Effector memory CD8-positive, alpha-beta T cell (primary cell): Measurements from ENCODE around the gene TBX1.

ENCODE experiments used
- ATAC-seq: fragments of 150-1000 bp; cut with Tn5 transposase; replicated peaks from 2 replicates; pipeline ENCODE4 v1.10.0; 2021; ENCODE audit warnings: mild to moderate bottlenecking, moderate library complexity
- DNase-seq, 3 experiments: peaks; one replicate each; pipeline ENCODE4 v3.0.0; 2021
- H3K27ac Mint-ChIP-seq, 2 donors: one replicate each; pipeline ENCODE4 v1.8.0; 2022; ENCODE audit warnings: mild to moderate bottlenecking in 2 of 2, mixed read lengths in 2 of 2, moderate library complexity in 2 of 2
- H3K27me3 Mint-ChIP-seq, 2 donors: one replicate each; pipeline ENCODE4 v1.8.0; 2022; ENCODE audit warnings: mixed read lengths in 2 of 2
- H3K36me3 Mint-ChIP-seq: one replicate; pipeline ENCODE4 v1.8.0; 2022; ENCODE audit warnings: mild to moderate bottlenecking, moderate library complexity, mixed read lengths; ENCODE audit not compliant: insufficient read depth
- H3K4me1 Mint-ChIP-seq, 2 donors: one replicate each; pipeline ENCODE4 v1.8.0; 2022; ENCODE audit warnings: low read depth in 2 of 2, mixed read lengths in 2 of 2
- H3K4me3 Mint-ChIP-seq, 2 donors: one replicate each; pipeline ENCODE4 v1.8.0; 2022; ENCODE audit warnings: mild to moderate bottlenecking in 2 of 2, mixed read lengths in 2 of 2, moderate library complexity in 2 of 2
- H3K9me3 Mint-ChIP-seq, 2 donors: one replicate each; pipeline ENCODE4 v1.8.0; 2022; ENCODE audit warnings: mixed read lengths in 2 of 2

TBX1 gene

DNA sequence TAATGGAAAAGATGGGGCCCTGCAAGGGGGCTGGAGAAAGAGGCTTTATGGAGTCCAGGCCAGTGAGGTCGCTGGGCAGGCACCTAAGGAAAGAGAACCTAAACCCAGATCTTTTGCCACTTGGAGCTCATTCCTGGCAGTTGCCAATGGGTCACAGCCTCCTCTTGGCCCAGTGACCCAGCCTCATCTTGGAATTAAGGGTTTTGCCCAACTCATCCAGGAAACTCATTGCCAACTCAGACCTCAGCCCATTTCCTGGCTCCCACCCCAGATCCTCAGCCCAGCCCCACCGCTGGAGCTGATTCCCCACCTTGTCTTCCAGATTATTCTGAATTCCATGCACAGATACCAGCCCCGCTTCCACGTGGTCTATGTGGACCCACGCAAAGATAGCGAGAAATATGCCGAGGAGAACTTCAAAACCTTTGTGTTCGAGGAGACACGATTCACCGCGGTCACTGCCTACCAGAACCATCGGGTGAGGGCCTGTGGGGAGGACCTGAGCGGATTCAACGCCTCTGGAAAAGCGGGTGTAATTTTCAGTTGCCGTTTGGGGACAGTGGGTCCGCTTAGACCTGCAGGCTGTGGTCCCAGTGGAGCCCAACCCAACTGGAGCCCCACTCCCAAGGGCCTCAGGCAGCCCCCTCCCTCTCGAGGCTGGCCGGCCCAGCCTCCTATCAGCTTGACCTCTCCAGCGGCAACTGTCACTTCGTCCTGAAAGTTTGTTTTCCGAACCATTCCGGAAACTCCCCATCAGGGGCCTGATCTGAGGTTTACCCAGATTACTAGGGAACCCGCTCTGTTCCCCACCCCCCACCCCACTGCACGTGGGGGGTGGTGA, 4.3 kb downstream of the TBX1 start:
- H3K9me3 Mint-ChIP-seq, result no peaks in the 10 kb centered on the region
- no peak overlapping the region for H3K27ac Mint-ChIP-seq
- H3K36me3 Mint-ChIP-seq, result peaks cover 6% of the 10 kb centered on the region
- no peak for ATAC-seq
- H3K27me3 Mint-ChIP-seq, result peaks cover 59 to 80% of the 10 kb centered on the region in 2 donors
- no peak for DNase-seq
- H3K4me1 Mint-ChIP-seq, result peaks cover 9 to 10% of the 10 kb centered on the region in 2 donors
- peak overlapping the region; percentile 68 for H3K4me3 Mint-ChIP-seq

DNA sequence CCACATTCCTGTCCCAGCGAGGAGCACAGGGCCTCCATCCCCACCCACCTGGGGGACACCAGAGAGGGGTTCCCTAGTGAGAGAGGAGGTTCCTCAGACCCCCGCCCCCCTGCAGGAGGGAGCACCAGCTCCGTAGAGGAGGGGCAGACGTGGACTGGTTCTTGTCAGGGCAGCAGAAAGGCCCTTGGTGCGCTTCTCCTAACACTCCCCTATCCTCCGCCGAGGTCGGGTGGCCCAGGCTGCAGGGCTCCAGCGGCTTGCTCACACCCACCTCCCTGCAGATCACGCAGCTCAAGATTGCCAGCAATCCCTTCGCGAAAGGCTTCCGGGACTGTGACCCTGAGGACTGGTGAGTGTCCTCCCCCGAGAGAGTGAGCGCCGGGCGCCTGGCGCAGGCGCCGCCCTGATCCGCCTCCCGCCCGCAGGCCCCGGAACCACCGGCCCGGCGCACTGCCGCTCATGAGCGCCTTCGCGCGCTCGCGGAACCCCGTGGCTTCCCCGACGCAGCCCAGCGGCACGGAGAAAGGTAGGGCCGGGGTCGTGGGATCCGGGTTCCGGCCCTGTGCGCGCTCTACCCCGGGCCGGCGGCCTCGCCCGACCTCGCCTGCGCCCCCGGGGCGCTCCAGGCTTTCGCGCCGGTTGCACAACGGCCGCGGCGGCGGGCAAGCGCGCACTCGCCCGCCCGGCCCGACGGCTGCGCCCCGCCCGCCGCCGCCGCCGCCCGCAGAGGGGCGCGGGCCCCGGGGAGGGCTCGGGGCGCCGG, 5.1 kb downstream of the TBX1 start:
- Mint-ChIP-seq H3K4me3 (peak overlapping the region; percentile 68), H3K4me1 (peaks cover 3 to 5% of the 10 kb centered on the region in 2 donors)

DNA sequence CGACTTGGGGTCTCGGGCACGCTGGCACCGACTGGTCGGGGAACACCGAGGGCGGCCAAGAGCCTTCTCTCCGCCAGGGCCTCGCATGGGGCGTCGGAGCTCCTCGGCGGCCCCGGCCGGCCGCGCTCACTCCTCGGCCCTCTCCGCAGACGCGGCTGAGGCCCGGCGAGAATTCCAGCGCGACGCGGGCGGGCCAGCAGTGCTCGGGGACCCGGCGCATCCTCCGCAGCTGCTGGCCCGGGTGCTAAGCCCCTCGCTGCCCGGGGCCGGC, 5.6 kb downstream of the TBX1 start:
- H3K9me3 Mint-ChIP-seq, result no peaks in the 10 kb centered on the region
- peaks cover 3% of the 10 kb centered on the region for H3K36me3 Mint-ChIP-seq
- ATAC-seq, result no peak

More for the DNA sequence above, 5.1 kb downstream of the TBX1 start:
- peak; percentile 55 for ATAC-seq
- H3K36me3 Mint-ChIP-seq, result peaks cover 3% of the 10 kb centered on the region
- no peak overlapping the region for H3K27ac Mint-ChIP-seq
- DNase-seq, result no peak
- peaks cover 60 to 80% of the 10 kb centered on the region in 2 donors for H3K27me3 Mint-ChIP-seq
- no peaks in the 10 kb centered on the region for H3K9me3 Mint-ChIP-seq

DNA sequence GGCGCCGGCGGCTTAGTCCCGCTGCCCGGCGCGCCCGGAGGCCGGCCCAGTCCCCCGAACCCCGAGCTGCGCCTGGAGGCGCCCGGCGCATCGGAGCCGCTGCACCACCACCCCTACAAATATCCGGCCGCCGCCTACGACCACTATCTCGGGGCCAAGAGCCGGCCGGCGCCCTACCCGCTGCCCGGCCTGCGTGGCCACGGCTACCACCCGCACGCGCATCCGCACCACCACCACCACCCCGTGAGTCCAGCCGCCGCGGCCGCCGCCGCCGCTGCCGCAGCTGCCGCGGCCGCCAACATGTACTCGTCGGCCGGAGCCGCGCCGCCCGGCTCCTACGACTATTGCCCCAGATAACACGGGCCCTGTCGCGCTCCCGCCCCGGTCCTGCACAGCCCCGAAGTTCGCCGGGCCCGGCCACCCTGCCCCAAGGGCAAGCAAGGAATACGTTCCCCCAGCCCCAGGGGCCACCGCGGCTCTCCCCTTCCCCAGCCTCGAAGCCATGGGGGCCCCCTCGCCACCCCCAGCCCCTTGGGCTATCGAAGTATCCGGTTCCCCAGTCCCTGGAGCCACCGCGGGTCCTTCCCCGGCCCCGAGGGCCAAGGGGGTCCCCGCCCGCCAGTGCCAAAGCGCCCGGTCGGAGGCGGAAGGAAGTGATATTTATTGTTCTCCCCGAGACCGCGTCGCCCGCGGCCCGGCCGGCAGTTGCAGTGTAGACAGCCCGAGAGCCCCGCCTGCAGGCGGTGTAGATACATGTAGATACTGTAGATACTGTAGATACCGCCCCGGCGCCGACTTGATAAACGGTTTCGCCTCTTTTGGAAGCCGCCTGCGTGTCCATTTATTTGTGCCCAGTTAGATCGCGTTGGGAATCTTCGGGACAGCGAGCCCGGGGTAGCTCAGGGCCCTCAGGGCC, 6.2 kb downstream of the TBX1 start:
- Mint-ChIP-seq H3K27ac (no peak overlapping the region), H3K36me3 (peaks cover 3% of the 10 kb centered on the region), H3K4me1 (peaks cover 3 to 5% of the 10 kb centered on the region in 2 donors), H3K9me3 (no peaks in the 10 kb centered on the region), H3K4me3 (peak overlapping the region; percentile 70 to 71), H3K27me3 (peaks cover 65 to 85% of the 10 kb centered on the region in 2 donors)
- peak; percentile 16 to 38 (median 28) for DNase-seq
- peak; percentile 74 for ATAC-seq

More for the DNA sequence above, 5.6 kb downstream of the TBX1 start:
- Mint-ChIP-seq H3K27ac (no peak overlapping the region), H3K27me3 (peaks cover 64 to 85% of the 10 kb centered on the region in 2 donors), H3K4me3 (no peak overlapping the region), H3K4me1 (peaks cover 3 to 5% of the 10 kb centered on the region in 2 donors)
- DNase-seq, result no peak

DNA sequence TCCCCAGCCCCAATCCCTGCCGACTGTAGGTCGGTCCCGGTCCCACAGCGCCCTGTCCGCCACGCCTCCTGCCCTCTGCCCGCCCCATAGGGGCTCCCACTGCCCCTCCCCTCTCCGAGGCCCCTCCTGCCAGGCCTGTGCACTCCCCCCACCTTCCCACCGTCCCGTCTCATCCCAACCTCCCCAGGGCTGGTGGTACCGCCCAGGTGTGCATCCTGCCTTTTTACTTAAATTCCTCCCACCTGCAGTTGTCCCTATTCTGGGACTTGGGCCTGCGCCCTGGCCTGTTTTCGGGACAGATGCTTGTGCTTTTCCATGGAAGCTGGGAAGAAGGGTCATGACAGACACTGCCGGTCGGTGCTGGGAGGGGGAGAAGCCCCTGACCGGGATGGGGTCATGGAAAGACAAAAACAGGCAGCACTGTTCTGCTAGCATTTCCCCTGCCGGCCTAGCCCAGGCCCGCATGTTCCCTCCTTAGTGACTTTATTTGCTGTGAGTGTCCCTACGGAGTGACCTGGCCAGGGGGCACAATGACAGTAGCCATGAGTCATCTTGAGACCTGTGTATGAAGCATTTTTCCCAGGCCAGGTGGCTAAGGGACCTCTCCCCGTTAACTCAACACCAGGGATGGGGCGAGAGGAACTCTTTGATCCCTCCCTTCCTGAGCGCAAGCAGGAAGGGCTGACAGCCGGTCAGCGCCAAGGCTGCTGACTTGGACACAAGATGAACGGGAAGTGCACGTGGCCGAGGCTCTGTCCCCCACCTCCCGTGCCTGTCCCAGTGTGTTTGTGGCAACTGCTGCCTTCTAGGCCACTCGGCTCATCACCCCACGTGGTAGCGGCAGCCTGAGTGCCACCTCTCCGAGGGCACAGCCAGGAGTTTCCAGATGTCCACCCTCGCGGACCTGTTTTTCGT, 7.1 kb downstream of the TBX1 start:
- H3K4me1 Mint-ChIP-seq, result peaks cover 3 to 7% of the 10 kb centered on the region in 2 donors
- ATAC-seq (peak; percentile 17), DNase-seq (no peak)
- peak overlapping the region; percentile 70 to 71 for H3K4me3 Mint-ChIP-seq
- H3K9me3 Mint-ChIP-seq, result no peaks in the 10 kb centered on the region
- H3K27ac Mint-ChIP-seq, result no peak overlapping the region
- peaks cover 3% of the 10 kb centered on the region for H3K36me3 Mint-ChIP-seq
- H3K27me3 Mint-ChIP-seq, result peaks cover 67 to 85% of the 10 kb centered on the region in 2 donors

DNA sequence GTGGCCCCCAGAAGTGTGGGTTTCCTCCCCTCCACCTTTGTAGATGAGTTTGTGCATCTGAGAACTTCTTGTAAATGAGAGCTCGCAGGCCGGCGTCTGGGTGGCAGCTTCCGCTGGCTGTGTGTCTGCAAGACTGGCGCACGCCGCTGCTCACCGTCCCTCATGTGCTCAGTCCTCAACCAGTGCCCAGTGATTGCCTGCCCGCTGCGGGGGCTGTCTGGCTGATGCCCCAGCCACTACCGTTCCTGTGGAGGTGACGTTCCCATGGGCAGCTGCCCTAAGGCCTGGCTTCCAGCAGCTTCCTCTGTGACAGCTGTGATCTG, 8.8 kb downstream of the TBX1 start:
- no peak for ATAC-seq
- Mint-ChIP-seq H3K36me3 (peaks cover 3% of the 10 kb centered on the region), H3K9me3 (no peaks in the 10 kb centered on the region), H3K4me1 (peaks cover 3 to 10% of the 10 kb centered on the region in 2 donors), H3K4me3 (no peak overlapping the region), H3K27ac (no peak overlapping the region), H3K27me3 (peaks cover 74 to 85% of the 10 kb centered on the region in 2 donors)
- DNase-seq, result no peak

DNA sequence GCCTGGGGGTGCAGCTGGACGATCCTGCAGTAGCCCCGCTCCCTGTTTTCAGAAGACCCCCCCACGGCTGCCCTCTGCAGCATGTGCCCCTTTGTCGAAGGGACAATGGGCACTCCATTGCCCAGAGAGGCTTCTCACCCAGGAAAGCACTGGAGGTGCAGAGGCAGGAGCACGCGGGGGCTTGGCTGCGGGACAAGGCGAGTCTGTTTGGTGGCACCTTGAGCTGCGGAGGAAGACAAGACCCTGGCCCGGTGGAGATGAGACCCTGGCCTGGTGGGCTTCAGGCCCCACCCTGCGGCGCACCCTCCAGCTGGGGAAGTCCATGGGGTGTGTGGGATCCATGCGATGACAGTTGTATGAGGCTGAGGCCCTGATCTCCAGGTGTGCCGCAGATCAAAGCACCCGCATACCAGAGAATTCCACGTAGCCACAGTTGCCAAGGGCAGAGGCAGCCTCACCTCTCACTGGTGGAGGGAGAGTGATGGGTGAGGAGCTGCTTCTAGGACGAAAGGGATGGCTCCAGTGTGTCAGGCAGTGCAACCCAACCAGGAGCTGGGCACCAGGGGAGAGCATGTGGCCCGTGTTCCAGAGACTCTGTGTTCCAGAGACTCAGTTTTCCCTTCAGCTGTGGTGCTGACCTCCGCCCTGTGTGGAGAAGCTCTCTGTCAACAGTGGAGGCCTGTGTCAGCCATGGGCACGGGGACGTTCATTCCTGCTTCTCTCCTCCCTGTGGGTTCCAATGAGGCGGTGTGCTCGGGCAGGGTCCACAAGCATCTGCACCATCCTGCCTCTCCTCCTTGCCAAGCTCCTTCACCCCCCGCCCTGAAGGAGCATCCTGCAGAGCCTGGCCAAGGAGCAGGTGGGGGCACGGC, 10.0 kb downstream of the TBX1 start:
- no peak for ATAC-seq
- Mint-ChIP-seq H3K4me3 (no peak overlapping the region), H3K9me3 (no peaks in the 10 kb centered on the region), H3K36me3 (no peaks in the 10 kb centered on the region), H3K27me3 (peaks cover 66 to 79% of the 10 kb centered on the region in 2 donors), H3K27ac (no peak overlapping the region), H3K4me1 (peaks cover 3 to 10% of the 10 kb centered on the region in 2 donors)
- DNase-seq, result no peak

DNA sequence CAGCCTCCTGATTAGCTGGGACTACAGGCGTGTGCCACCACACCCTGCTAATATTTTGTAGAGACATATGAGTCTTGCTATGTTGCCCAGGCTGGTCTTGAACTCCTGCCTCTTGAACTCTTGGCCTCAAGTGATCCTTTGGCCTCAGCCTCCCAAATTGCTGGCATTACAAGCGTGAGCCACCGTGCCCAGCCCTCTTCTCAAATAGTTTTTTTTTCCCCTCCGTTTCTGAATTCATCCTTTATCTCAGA, 11.8 kb downstream of the TBX1 start:
- no peak for DNase-seq
- ATAC-seq, result no peak
- H3K9me3 Mint-ChIP-seq, result no peaks in the 10 kb centered on the region
- H3K27me3 Mint-ChIP-seq, result peaks cover 68 to 91% of the 10 kb centered on the region in 2 donors
- H3K27ac Mint-ChIP-seq, result no peak overlapping the region
- no peak overlapping the region for H3K4me3 Mint-ChIP-seq
- peaks cover 5% of the 10 kb centered on the region for H3K36me3 Mint-ChIP-seq
- peaks cover 3 to 8% of the 10 kb centered on the region in 2 donors for H3K4me1 Mint-ChIP-seq

DNA sequence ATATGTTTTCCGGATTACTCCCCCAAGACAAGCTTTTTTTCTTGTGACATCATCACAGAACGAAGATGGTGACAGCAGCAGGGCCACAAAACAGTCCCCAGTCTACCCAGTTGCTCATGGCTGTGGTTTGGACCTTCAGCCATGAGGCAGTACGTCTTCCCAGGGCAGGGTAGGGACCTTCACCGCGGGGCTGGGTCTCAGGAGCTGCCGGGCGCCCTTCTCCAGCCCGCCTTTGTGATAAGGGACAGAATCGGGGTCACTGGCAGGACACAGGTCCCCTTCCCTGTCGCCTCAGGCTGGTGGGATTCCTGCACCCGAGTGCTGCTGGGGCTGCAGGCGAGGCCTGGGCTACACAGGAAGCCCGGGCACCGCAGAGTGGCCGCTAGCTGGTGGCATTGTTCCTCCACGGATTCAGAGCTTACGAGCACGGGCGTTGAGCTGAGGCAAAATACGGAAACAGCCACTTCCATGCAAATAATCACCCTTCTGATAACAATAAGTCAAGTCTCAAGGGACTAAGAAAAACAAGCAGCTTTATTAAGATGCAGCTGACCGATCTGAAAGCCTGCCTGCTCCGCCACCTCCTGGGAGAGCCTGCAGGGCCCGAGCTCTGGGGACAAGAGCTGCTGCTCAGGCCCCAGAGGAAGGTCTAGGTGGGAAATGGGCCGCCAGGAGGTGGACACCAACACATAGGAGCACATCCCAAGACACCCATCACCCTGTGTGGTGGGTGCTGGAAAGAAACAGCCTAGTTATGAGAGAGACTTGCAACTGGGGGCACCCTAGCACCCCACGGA, 12.3 kb downstream of the TBX1 start:
- Mint-ChIP-seq H3K36me3 (peaks cover 5% of the 10 kb centered on the region), H3K4me1 (peaks cover 0 to 4% of the 10 kb centered on the region in 2 donors), H3K27me3 (peaks cover 62 to 91% of the 10 kb centered on the region in 2 donors), H3K9me3 (no peaks in the 10 kb centered on the region), H3K4me3 (no peak overlapping the region), H3K27ac (no peak overlapping the region)
- no peak for ATAC-seq
- no peak for DNase-seq

DNA sequence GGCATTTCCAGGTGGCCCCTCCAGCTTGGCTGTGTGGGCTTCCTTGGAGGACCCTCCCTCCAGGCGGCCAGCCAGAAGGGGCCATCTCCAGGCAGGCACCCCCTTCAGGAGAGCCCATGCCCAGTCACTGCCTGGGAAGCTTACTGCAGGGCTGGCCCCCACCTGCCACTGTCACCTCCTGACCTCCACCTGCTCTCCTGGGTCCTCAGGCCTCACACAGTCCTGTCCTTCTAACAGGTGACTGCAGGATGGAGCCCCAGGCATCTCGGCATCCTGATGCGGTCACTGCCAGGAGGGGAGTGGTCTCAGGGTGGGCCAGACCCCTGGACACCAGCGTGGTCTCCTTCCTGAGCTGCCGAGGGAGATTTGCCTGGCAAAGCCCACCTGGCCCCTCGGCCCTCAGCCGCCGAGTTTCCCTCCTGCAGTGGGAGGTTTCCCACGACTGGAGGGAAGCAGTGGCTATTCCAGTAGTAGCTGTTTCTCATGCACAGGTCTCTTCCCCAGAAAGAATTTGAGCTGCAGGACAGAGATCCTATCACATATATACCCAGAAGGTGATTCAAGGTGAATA, 13.0 kb downstream of the TBX1 start:
- no peak for ATAC-seq
- Mint-ChIP-seq H3K4me3 (no peak overlapping the region), H3K4me1 (peaks cover 0 to 4% of the 10 kb centered on the region in 2 donors), H3K36me3 (peaks cover 5% of the 10 kb centered on the region), H3K27me3 (peaks cover 66 to 91% of the 10 kb centered on the region in 2 donors), H3K9me3 (no peaks in the 10 kb centered on the region), H3K27ac (no peak overlapping the region)
- no peak for DNase-seq

DNA sequence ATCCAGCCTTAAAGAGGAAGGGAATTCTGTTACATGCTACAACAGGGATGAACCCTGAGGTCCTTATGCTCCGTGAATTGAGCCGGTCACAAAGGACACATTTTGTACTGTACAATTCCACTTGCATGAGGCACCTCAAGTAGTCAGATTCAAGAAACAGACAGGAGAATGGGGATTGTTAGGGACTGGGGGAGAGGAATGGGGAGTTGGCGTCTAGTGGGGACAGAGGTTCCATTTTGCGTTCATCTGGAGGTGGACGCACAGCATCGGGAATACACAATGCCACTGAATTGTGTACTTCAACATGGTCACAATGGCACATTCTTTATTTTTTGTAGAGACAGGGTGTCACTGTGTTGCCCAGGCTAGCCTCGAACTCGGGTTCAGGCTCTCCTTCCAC, 14.1 kb downstream of the TBX1 start:
- Mint-ChIP-seq H3K4me1 (peaks cover 0 to 4% of the 10 kb centered on the region in 2 donors), H3K9me3 (no peaks in the 10 kb centered on the region), H3K27me3 (peaks cover 67 to 93% of the 10 kb centered on the region in 2 donors), H3K36me3 (peaks cover 5% of the 10 kb centered on the region), H3K27ac (no peak overlapping the region), H3K4me3 (no peak overlapping the region)
- no peak for DNase-seq
- ATAC-seq, result no peak
